Measurements from ENCODE around the gene CITED2. TPM values are rescaled to one million over a fixed set of nuclear protein-coding genes. Genes with fewer than 3 reads are reported as not detected.

CITED2 gene
- polyA plus RNA-seq, 3 donors = 22.9 to 71.6 (median 43.9) TPM

DNA sequence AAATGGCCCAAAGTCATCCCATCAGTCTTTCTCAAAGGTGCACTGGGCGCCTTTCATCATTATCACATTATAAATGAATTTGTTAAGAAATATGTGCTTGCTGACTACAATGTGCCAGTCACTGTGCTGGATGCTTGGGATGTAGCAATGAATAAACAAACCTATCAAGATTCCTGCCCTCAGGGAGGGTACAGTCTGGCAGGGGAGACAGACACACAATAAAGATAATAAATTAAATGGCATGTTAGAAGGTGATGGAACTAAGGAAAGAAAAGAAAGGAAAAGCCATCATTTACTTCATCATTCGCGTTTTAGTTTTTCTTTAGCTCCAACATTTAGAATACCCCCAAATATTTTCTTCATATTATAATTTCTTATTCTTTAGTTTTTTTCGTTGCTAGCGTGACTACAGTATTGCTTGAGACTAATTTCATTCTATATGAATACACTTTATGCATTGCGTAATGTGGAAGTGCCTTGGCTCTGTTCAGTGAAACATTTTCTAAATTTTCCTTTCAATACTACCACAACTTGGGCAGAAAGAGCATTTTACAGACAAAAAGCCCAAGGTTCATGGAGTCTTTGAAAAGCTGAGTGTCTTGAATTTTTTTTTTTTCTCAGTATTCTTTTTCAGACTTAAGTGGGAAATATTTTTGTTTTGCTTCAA, 48.7 kb upstream of the CITED2 start:
- intact Hi-C loops (cut with micrococcal nuclease) = no loop called here
- no peaks in the 10 kb centered on the region for H3K27me3 Mint-ChIP-seq (ENCODE audit: low read depth in 3 of 3)
- WGBS (ENCODE audit: insufficient coverage) = no CpG with 5 or more reads among the region's 6 CpGs

DNA sequence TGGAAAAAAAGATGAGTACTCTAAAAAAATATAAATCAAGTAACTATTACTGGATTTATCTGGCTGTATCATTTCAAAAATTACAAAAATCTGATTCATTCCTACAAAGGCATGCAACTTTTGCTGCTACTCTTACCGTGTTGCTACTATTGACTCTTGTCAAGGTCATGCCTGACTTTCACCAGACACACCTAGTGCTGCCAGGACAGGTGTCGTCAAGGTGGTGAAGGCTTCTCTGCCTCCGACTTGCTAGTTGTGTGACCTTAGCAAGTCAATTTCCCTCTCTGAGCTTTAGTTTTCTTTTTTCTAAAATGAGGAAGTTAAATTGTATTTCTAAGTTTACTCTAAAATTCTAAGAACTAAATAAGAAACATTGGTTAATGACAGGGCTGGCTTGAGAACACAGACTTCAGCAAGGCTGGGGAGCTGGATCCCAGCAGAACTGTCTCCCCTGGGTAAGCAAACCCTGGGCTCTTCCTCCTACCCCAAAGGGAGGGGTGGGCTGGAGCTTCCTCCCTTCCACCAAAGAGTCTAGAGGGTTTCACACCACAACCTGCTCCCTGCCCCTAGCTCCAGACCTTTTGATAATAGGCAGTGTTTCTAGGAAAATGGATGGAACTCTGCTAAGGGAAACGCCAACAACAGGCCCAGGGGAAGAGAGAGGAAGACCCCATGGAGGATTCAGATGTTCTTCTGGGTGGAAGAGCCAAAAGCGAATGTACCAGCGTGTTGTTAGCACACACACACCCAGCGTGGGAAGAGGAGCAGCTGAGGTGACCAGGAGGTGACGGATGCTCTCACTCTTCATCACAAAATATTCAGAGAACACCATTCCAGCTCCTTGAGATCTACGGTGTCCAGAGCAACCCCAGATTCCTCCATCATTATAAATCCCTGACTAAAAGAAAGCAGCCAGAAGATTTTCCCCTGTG, 47.9 kb upstream of the CITED2 start:
- Mint-ChIP-seq H3K9me3 (peaks cover 0 to 3% (median 0%) of the 10 kb centered on the region in 7 donors), H3K4me3 (no peak overlapping the region), H3K36me3 (no peaks in the 10 kb centered on the region), H3K27ac (peak overlapping the region in 6 of 7 donors; percentile 32 to 78 (median 64)), H3K27me3 (ENCODE audit: low read depth in 3 of 3) (no peaks in the 10 kb centered on the region), H3K4me1 (peaks cover 43% of the 10 kb centered on the region)
- no peaks in the 10 kb centered on the region for H3K36me3 ChIP-seq (replicated peaks in 1 of 2; ENCODE audit: control insufficient read depth in 1 of 2, insufficient read depth in 2 of 2, low read length in 2 of 2)
- no peaks in the 10 kb centered on the region for H4K20me1 ChIP-seq (ENCODE audit: insufficient read depth, low read length)
- intact Hi-C loops (cut with micrococcal nuclease) = no loop called here
- no peaks in the 10 kb centered on the region for H3K27me3 ChIP-seq (ENCODE audit: control insufficient read depth in 2 of 2, insufficient read depth in 2 of 2, low read length in 2 of 2)
- no peaks in the 10 kb centered on the region for H3K9me3 ChIP-seq (replicated peaks in 1 of 2; ENCODE audit: control insufficient read depth in 1 of 2, insufficient read depth in 1 of 2, low read length in 2 of 2)
- H3K4me2 ChIP-seq (replicated peaks; ENCODE audit: extremely low read depth, low read length, poor library complexity, severe bottlenecking) = no peak overlapping the region
- peak overlapping the region; percentile 44 to 50 for H3K27ac ChIP-seq (ENCODE audit: low read depth in 1 of 2, low read length in 2 of 2)
- DNase-seq = no peak
- H3K9ac ChIP-seq (ENCODE audit: insufficient read depth, low read length, poor library complexity, severe bottlenecking) = no peak overlapping the region
- peaks cover 28 to 37% of the 10 kb centered on the region in 2 donors for H3K4me1 ChIP-seq (ENCODE audit: control insufficient read depth in 1 of 2, insufficient read depth in 2 of 2, low read length in 2 of 2)
- no peak overlapping the region for H3K4me3 ChIP-seq (replicated peaks in 1 of 3; ENCODE audit: low read depth in 2 of 3, low read length in 3 of 3)
- TF ChIP-seq, protein P1, sequence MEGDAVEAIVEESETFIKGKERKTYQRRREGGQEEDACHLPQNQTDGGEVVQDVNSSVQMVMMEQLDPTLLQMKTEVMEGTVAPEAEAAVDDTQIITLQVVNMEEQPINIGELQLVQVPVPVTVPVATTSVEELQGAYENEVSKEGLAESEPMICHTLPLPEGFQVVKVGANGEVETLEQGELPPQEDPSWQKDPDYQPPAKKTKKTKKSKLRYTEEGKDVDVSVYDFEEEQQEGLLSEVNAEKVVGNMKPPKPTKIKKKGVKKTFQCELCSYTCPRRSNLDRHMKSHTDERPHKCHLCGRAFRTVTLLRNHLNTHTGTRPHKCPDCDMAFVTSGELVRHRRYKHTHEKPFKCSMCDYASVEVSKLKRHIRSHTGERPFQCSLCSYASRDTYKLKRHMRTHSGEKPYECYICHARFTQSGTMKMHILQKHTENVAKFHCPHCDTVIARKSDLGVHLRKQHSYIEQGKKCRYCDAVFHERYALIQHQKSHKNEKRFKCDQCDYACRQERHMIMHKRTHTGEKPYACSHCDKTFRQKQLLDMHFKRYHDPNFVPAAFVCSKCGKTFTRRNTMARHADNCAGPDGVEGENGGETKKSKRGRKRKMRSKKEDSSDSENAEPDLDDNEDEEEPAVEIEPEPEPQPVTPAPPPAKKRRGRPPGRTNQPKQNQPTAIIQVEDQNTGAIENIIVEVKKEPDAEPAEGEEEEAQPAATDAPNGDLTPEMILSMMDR (IDR thresholded peaks at IDR 0.05) = no peak
- H2AFZ ChIP-seq (ENCODE audit: insufficient read depth, low read depth, low read length, poor library complexity, severe bottlenecking) = no peak overlapping the region
- no peaks in the 10 kb centered on the region for H3K79me2 ChIP-seq (ENCODE audit: insufficient read depth, low read length)
- 84% methylated on average over 6 of the region's 9 CpGs for WGBS (ENCODE audit: insufficient coverage)

More for the DNA sequence above, 48.7 kb upstream of the CITED2 start:
- Histone ChIP-seq H3K4me1 (ENCODE audit: control insufficient read depth in 1 of 2, insufficient read depth in 2 of 2, low read length in 2 of 2) (peaks cover 28 to 37% of the 10 kb centered on the region in 2 donors), H3K4me3 (replicated peaks in 1 of 3; ENCODE audit: low read depth in 2 of 3, low read length in 3 of 3) (no peak overlapping the region), H3K79me2 (ENCODE audit: insufficient read depth, low read length) (no peaks in the 10 kb centered on the region), H3K27me3 (ENCODE audit: control insufficient read depth in 2 of 2, insufficient read depth in 2 of 2, low read length in 2 of 2) (no peaks in the 10 kb centered on the region), H3K9ac (ENCODE audit: insufficient read depth, low read length, poor library complexity, severe bottlenecking) (no peak overlapping the region), H3K9me3 (replicated peaks in 1 of 2; ENCODE audit: control insufficient read depth in 1 of 2, insufficient read depth in 1 of 2, low read length in 2 of 2) (no peaks in the 10 kb centered on the region), H4K20me1 (ENCODE audit: insufficient read depth, low read length) (no peaks in the 10 kb centered on the region), H3K4me2 (replicated peaks; ENCODE audit: extremely low read depth, low read length, poor library complexity, severe bottlenecking) (no peak overlapping the region), H3K36me3 (replicated peaks in 1 of 2; ENCODE audit: control insufficient read depth in 1 of 2, insufficient read depth in 2 of 2, low read length in 2 of 2) (no peaks in the 10 kb centered on the region), H3K27ac (ENCODE audit: low read depth in 1 of 2, low read length in 2 of 2) (no peak overlapping the region), H2AFZ (ENCODE audit: insufficient read depth, low read depth, low read length, poor library complexity, severe bottlenecking) (no peak overlapping the region)
- H3K36me3 Mint-ChIP-seq = no peaks in the 10 kb centered on the region
- TF ChIP-seq, protein P1 (IDR thresholded peaks at IDR 0.05) = no peak
- H3K27ac Mint-ChIP-seq = peak overlapping the region in 1 of 7 donors; percentile 50
- DNase-seq = peak in 1 of 3 donors; percentile 46
- peaks cover 41% of the 10 kb centered on the region for H3K4me1 Mint-ChIP-seq
- no peak overlapping the region for H3K4me3 Mint-ChIP-seq
- H3K9me3 Mint-ChIP-seq = peaks cover 0 to 3% (median 0%) of the 10 kb centered on the region in 7 donors
